ENCODE data around the gene DDIT3. TPM values are rescaled to one million over a fixed set of nuclear protein-coding genes. Genes with fewer than 3 reads are reported as not detected.
"Not testable (repeated sequence)": the region's sequence is repeated elsewhere in the genome, so short reads cannot be mapped to it uniquely, and the experiment has no call there.

Gene DDIT3
- total RNA-seq, 4 donors from 2014 or later = 5.1 to 23.3 (median 15.4) TPM

DNA sequence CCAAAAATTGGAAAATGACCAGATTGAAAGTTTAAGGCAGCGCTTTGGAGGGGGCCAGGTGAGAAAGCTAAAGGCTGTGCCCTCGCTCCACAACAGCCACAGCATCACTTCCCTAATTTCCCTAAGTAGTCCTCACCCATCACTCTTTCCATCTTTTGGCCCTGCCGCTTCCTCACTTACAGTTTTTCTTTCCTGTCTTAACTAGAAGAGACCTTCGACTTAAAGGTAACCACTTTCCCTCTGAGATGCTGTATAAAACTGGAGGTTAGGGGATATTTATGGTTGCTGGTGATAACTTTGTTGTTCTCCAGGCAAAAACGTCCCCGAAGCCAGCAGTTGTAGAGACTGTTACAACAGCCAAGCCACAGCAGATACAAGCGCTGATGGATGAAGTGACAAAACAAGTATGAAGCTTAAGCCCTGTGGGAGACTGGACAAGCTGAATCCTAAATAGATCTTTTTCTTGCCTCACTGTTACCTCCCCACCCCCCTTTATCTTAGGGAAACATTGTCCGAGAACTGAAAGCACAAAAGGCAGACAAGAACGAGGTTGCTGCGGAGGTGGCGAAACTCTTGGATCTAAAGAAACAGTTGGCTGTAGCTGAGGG is 4.3 kb downstream of the DDIT3 start:
- intact Hi-C loops (cut with DNase I) = no loop called here
- Histone ChIP-seq H3K36me3 (peaks cover 17 to 73% (median 38%) of the 10 kb centered on the region in 3 donors), H3K4me1 (peaks cover 24 to 53% (median 27%) of the 10 kb centered on the region in 3 donors), H3K9me3 (no peaks in the 10 kb centered on the region), H3K4me3 (no peak overlapping the region), H3K27me3 (no peaks in the 10 kb centered on the region), H3K27ac (peak overlapping the region in 3 of 4 donors; percentile 36 to 99 (median 99))
- DNase-seq = no peak
- no peak for TF ChIP-seq POLR2A (IDR thresholded peaks at IDR 0.05)
- TF ChIP-seq, protein P1, sequence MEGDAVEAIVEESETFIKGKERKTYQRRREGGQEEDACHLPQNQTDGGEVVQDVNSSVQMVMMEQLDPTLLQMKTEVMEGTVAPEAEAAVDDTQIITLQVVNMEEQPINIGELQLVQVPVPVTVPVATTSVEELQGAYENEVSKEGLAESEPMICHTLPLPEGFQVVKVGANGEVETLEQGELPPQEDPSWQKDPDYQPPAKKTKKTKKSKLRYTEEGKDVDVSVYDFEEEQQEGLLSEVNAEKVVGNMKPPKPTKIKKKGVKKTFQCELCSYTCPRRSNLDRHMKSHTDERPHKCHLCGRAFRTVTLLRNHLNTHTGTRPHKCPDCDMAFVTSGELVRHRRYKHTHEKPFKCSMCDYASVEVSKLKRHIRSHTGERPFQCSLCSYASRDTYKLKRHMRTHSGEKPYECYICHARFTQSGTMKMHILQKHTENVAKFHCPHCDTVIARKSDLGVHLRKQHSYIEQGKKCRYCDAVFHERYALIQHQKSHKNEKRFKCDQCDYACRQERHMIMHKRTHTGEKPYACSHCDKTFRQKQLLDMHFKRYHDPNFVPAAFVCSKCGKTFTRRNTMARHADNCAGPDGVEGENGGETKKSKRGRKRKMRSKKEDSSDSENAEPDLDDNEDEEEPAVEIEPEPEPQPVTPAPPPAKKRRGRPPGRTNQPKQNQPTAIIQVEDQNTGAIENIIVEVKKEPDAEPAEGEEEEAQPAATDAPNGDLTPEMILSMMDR (IDR thresholded peaks at IDR 0.05) = no peak
- WGBS, 2 donors = 75 to 78% methylated on average over 11 of the region's 11 CpGs

DNA sequence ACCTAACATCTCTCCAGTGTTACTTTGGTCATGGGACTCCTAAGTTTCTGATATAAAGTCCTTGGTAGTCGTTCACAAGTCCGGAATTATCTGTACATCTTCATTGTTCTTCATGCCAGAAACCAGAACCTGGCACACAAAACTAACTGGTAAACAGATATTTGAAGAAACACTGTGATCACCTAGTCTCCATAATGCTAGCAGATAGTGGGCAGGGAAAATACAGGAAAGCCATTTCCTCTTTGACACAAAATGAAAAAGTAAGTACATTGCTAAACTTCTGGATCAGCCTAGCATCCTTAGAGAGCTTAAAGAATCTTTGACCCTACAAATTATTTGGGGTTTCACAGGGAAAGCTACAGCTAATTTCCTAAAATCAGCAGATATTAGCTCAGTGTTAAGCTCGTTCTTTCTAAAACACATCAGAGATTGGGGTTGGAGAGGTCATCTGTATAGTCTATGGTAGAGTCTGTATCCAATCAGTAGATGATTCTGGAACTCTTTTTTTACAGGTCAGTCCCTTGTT is 4.8 kb downstream of the DDIT3 start:
- Histone ChIP-seq H3K4me1 (peaks cover 20 to 50% (median 25%) of the 10 kb centered on the region in 3 donors), H3K27ac (peak overlapping the region in 2 of 4 donors; percentile 99), H3K27me3 (no peaks in the 10 kb centered on the region), H3K9me3 (no peaks in the 10 kb centered on the region), H3K36me3 (peaks cover 17 to 79% (median 38%) of the 10 kb centered on the region in 3 donors), H3K4me3 (no peak overlapping the region)
- intact Hi-C loops (cut with DNase I) = no loop called here
- DNase-seq = no peak
- WGBS, 2 donors = 74 to 78% methylated on average over 3 of the region's 3 CpGs
- TF ChIP-seq, protein P1 (IDR thresholded peaks at IDR 0.05) = no peak
- no peak for TF ChIP-seq POLR2A (IDR thresholded peaks at IDR 0.05)

DNA sequence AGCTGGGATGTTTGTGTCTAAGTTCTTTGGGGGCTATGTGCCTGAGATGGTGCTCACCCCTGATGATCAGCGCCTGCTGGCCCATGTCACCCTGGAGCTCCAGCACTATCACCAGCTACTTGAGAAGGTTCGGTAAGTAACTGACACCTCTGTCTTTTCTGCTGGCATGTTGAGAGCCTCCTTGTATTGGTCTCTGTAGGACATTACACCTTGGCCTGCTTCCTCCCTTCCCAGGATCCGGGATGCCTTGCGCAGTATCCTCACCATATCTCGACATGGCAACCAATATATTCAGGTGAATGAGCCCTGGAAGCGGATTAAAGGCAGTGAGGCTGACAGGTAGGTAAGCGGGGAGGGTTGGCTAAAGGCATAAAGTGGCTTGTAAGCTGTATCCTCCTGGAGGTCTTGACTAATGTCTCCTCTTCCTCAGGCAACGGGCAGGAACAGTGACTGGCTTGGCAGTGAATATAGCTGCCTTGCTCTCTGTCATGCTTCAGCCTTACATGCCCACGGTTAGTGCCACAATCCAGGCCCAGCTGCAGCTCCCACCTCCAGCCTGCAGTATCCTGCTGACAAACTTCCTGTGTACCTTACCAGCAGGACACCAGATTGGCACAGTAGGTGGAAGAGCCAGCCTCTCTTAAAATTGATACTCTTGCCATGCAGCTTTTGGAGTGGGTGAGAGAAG is 5.5 kb downstream of the DDIT3 start:
- intact Hi-C loops (cut with DNase I) = no loop called here
- no peaks in the 10 kb centered on the region for H3K27me3 ChIP-seq
- no peaks in the 10 kb centered on the region for H3K9me3 ChIP-seq
- no peak for DNase-seq
- 80 to 91% methylated on average over 6 to 9 of the region's 9 CpGs for WGBS, 2 donors
- no peak overlapping the region for H3K27ac ChIP-seq
- H3K4me3 ChIP-seq = no peak overlapping the region
- peaks cover 20 to 56% (median 25%) of the 10 kb centered on the region in 3 donors for H3K4me1 ChIP-seq
- TF ChIP-seq POLR2A (IDR thresholded peaks at IDR 0.05) = no peak
- TF ChIP-seq, protein P1 (IDR thresholded peaks at IDR 0.05) = no peak
- H3K36me3 ChIP-seq = peaks cover 17 to 79% (median 38%) of the 10 kb centered on the region in 3 donors

DNA sequence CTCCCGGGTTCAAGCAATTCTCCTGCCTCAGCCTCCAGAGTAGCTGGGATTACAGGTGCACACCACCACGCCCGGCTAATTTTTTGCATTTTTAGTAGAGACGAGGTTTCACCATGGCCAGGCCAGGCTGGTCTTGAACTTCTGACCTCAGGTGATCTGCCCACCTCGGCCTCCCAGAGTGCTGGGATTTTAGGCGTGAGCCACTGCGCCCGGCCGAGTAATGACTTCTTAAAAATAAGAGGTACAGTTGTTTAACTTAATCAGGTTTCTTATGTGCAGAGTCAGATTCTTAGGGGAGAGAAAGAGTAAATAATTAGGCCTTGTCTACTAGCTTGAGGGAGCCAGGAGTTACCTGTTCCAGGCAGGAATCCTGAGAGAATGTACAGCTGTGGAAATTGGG is 6.1 kb downstream of the DDIT3 start:
- H3K4me1 ChIP-seq = peaks cover 16 to 56% (median 23%) of the 10 kb centered on the region in 3 donors
- H3K27ac ChIP-seq; H3K9me3 ChIP-seq; intact Hi-C loops (cut with DNase I); H3K4me3 ChIP-seq; DNase-seq; H3K27me3 ChIP-seq: not testable (repeated sequence)
- WGBS, 2 donors = 80 to 91% methylated on average over 4 to 9 of the region's 9 CpGs
- H3K36me3 ChIP-seq = peaks cover 17 to 84% (median 38%) of the 10 kb centered on the region in 3 donors

DNA sequence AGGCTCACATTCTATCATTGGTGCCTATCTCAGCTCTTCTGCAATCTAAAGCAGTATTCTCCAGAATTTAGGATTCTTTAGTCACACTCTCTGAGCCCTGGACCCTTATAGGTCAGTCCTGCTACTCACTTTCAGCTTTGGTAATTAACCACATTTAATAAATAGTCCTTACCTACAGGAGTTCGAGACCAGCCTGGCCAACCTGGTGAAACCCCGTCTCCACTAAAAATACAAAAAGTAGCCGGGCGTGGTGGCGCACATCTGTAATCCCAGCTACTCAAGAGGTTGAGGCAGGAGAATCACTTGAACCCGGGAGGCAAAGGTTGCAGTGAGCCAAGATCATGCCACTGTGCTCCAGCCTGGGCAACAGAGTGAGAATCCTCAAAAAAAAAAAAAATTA is 6.6 kb downstream of the DDIT3 start:
- H3K4me3 ChIP-seq; H3K9me3 ChIP-seq; H3K27ac ChIP-seq; H3K27me3 ChIP-seq; DNase-seq; intact Hi-C loops (cut with DNase I): not testable (repeated sequence)
- whole genome bisulfite sequencing, 2 donors = 76 to 92% methylated on average over 6 of the region's 6 CpGs
- Histone ChIP-seq H3K4me1 (peaks cover 10 to 53% (median 17%) of the 10 kb centered on the region in 3 donors), H3K36me3 (peaks cover 17 to 87% (median 38%) of the 10 kb centered on the region in 3 donors)

DNA sequence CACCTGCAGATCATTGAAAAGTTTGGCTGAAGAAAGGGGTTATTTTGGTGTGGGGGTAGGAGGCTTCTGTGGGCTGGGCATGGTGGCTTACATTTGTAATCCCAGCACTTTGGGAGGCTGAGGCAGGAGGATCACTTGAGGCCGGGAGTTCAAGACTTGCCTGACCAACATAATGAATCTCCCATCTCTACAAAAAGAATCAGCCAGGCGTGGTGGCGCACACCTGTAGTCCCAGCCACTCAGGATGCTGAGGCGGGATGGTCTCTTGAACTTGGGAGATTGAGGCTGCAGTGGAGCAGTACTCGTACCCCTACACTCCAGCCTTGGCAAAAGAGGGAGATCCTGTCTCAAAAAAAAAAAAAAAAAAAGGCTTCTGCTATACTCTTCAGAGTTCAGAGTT is 7.0 kb downstream of the DDIT3 start:
- no peak for DNase-seq
- Histone ChIP-seq H3K4me1 (peaks cover 6 to 49% (median 13%) of the 10 kb centered on the region in 3 donors), H3K36me3 (peaks cover 17 to 86% (median 38%) of the 10 kb centered on the region in 3 donors), H3K9me3 (no peaks in the 10 kb centered on the region), H3K27ac (no peak overlapping the region), H3K4me3 (no peak overlapping the region), H3K27me3 (no peaks in the 10 kb centered on the region)
- intact Hi-C loops (cut with DNase I) = no loop called here
- no peak for TF ChIP-seq POLR2A (IDR thresholded peaks at IDR 0.05)
- TF ChIP-seq, protein P1 (IDR thresholded peaks at IDR 0.05) = no peak
- 94 to 100% methylated on average over 4 to 5 of the region's 5 CpGs for WGBS, 2 donors
